Activated T-helper 9 cell treated with anti-CD3 and anti-CD28 coated beads, Interleukin-2, amount 50 U/mL, for 16 hours (primary cell): Measurements from ENCODE around the gene C19orf33.
A peak's percentile ranks its signal among the peaks of the same experiment; 100 is the strongest.

ENCODE experiments used
- DNase-seq: peaks from one replicate; pipeline ENCODE4 v3.0.0-alpha.2; 2020; ENCODE audit warnings: low read depth

C19orf33 gene

DNA sequence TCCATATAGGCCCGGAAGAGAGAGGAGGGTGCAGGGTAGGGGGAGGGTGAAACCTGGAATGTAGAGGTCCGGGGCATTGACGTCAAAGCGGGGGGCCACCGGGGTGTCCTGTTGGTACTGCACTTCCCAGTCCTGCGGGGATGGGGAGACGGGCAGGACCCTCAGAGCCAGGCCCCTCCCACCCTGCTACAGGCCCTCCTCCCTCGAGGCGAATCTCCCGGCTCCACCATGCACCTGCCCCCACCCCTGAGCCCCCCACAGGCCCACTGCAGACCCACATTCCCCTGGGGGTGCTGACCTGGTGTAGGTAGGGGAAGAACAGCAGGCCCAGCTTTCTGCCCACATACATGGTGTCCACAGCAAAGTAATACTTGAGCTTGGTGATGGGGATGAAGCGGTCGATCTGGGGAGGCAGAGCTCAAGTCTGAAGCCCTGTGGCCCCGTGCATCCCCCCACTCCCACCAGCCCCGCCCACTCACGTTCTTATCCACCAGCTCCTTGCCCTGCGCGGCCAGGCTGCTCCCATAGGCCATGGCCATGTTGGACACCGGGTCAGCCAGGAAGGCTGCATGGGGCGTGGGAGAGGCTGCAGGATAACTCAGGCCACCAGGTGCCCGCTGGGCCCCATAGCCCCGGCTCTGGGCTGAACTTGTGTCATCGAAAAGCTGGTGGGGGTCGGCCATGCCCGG lies 5.0 kb downstream of the C19orf33 start:
- DNase-seq: no peak

DNA sequence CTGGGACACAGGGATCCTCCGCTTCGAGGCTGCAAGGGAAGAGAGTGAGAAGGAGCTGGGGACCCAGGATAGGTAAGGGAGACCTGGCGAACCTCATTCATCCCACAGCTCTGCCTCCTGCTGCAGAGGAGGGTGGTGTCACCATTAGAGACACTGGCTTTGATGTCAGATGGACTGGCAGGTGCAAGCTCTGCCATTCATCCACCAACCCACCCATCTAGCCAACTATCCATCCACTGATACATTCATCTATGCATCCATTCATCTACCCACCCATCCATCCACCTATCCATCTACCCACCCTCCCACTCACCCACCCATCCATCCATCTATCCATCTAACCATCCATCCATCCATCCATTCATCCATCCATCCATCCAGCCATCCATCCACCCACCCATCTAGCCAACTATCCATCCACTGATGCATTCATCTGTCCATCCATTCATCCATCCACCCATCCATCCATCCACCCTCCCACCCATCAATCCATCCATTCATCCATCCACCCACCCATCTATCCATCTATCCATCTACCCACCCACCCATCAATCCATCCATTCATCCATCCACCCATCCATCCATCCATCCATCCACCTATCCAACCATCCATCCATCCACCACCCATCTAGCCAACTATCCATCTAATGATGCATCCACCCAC lies 5.7 kb downstream of the C19orf33 start:
- no peak for DNase-seq

DNA sequence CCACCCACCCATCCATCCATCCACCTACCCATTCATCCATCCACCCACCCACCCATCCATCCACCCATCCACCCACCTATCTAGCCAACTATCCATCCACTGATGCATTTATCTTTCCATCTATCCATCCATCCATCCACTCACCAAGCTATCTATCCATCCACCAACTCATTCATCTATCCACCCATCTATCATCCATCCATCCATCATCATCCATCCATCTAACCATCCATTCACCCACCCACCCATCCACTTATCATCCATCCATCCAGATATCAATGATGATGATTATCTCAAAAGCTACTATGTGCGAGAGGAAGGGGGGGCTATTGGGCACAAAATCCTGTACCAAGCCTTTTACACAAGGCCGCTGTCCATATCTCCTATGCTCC lies 6.2 kb downstream of the C19orf33 start:
- DNase-seq: no peak

DNA sequence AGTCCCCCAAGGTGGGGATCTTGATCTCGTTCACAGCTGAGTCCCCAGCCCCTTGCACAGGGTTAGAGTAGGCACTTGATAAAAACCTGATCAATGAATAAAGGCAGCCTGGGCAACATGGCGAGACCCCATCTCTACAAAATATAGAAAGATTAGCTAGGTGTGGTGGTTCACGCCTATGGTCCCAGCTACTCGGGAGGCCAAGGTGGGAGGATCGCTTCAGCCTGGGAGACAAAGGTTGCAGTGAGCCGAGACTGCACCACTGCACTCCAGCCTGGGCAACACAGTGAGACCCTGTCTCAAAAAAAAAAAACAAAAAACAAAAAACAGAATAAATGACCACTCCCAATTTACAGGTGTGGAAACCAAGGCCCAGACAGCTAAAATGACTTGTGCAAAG lies 6.9 kb downstream of the C19orf33 start:
- no peak for DNase-seq

DNA sequence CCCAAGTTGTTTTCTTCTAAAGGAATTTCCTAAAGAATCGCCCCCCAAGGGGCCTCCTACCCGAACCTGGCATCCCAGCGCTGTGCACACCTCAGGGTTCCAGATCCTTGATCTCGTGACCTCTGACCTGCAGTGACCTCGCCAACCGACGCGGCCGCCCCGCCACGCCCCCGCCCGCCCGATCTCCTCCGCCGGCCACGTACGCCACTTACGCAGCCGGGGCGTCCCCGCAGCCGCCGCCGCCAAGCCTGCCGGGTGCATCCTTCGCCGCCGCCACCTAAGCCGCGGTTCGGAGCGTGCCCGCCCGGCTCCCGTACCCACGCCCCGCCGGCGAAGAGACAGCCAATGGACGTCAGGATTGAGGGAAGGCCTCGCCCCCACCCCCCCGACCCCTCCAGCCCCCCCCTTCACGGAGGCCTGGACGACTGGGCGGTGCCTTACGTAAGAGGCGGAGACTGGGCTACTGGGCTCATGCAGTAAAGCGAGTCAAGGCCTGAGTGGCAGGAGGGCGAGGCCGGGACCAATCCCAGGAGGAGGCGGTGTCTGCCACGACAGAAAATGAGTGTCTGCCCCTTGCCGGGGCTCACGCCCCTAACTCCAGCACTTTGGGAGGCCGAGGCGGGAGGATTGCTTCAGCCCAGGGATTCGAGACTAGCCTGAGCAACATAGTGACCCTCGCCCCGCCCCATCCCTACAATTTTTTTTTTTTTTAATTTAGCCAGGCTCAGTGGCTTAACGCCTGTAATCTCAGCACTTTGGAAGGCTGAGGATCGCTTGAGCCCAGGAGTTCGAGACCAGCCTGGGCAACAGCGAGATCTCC lies 11.8 kb downstream of the C19orf33 start, which contains the start of gene YIF1B:
Gene YIF1B (minus strand): TSS at position 291 of the 820 bp plus-strand sequence. CDS start 30 bp downstream, at position 261.
- DNase-seq: peak; percentile 95

DNA sequence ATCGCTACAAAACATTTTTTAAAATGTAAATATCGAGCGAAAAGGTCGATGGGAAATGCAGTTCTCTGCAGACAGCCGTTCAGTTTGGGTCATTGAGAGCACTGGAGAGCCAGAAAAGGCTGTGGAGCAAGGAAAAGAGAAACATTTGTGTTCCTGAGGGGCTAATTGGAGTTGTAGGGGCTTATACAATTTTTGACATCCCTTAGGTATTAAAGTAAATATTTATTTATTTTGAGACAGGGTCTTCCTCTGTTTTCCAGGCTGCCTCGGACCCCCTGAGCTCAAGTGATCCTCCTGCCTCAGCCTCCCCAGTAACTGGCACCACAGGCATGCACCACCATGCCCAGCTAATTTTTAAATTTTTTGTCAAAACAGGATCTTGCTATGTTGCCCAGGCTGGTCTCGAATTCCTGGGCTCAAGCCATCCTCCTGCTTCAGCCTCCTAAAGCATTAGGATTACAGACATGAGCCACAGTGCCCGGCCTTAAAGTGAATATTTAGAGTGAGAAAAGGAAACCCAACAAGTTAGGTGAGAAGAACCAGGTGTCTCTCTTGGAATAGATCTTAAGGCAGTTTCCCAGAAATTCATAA lies 12.5 kb downstream of the C19orf33 start:
- no peak for DNase-seq

DNA sequence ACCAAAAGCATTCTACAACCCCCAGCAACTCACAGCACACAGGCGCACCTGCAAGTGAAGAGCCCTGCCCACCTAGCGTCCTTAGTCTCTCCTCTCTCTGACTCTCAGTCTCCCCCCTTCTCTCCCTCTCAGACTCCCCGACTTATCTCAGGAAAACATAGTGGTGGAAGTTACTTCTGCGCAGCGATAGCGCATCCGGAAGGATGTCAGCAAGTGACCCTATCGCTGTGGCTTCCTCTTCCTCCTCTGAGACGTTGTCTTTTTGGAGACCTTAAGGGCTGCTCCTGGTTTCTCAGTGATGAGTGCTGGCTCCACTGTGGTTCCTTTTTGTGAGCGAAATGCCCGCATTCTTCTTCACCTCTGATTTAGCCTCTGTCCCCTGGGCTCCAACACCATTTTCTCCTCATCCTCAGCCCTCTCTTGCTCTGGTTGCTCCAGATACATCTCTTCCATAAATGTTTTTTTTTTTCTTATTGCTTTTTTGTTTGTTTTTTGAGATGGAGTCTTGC lies 13.1 kb downstream of the C19orf33 start:
- DNase-seq: no peak

DNA sequence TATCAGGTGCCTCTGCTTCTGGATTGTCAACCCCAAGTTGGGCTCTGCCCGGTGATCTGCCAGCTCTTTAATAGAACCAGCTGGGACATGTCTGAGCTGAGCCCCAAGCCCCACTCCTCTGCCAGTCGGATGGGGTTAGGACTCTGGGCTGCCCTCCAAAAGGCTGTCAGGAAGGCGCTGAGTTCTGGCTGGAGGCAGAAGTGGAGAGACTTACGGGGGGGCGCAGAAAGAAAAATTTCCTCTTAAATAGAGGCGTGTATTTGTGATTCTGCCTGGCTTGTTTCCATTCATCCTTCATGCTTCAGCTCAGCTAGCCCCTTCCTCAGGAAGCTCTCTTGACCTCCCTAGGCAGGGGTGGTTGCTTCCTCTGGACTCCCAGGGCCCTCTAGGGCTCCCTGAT lies 14.6 kb downstream of the C19orf33 start:
- DNase-seq: no peak

DNA sequence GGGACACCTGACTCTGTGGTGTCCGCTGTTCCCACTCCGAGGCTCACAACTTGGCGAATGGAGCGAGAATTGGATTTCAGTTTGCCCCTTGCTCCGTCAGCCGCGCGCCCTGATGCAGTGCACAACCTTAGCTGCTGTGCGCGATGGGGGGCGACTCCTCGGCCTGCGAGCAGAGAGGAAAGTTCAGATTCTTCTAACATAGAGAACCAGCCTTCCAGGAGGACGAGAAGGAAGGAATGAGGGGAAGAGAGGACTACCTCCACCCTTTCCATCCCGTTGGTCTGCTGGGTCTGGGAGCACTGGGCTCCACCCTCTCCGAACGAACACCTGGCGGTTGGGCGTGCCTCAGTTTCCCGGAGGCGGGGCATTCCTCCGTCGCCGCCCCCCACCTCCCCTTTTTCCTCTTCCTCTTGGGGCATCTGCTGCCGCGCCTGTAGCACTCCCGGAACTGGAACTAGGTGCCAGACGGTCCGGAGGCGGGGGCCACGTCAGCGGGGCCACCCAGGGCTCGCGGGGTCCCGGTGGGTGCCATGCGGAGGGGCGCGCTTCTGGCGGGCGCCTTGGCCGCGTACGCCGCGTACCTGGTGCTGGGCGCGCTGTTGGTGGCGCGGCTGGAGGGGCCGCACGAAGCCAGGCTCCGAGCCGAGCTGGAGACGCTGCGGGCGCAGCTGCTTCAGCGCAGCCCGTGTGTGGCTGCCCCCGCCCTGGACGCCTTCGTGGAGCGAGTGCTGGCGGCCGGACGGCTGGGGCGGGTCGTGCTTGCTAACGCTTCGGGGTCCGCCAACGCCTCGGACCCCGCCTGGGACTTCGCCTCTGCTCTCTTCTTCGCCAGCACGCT lies 15.6 kb downstream of the C19orf33 start, which contains the start of gene KCNK6:
Gene KCNK6 (plus strand): TSS at position 425 of the 838 bp plus-strand sequence. CDS start 106 bp downstream, at position 531.
- DNase-seq: peak; percentile 38

DNA sequence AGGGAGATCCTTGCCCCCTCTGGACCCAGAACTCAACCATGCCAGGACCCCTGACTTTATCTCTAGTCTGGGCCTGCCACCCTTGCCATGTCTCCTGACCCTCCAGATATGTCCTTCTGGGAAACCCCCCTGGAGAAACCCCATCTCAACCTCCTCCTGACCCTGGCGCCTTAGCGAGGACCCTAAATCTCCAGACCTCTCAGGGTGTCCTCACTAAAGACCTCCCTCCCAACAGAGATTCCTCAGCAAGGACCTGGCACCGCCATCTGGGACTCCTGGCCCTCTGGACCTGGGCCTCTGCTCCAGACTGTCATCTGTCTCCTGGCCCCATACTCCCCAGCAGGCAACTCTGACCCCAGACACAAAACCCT lies 16.9 kb downstream of the C19orf33 start:
- DNase-seq: no peak

DNA sequence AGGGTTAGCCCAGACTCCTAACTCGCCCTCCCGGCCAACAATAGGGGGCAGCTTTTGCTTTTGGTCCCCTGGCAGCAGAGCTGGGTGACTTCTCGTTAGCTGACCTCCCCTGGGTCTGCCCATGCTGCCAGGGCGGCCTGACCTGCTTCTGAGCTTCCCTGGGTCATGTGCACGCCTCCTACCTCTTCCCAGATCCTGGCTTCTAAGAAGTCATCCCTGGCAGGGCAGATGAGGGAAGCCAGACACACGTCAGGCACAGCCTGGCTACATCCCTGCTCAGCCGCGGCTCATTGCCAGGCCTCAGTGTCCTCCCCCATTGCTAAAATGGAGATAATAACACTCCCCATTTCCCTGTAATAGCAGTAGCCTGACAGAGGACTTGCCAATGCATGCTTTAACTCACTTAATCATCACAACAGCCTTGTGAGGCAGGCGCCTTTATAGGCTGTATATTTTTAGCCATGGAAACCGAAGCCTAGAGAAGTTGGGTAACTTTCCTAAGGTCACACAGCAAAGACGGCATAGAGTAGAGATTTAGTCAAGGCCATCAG lies 17.7 kb downstream of the C19orf33 start:
- DNase-seq: no peak

DNA sequence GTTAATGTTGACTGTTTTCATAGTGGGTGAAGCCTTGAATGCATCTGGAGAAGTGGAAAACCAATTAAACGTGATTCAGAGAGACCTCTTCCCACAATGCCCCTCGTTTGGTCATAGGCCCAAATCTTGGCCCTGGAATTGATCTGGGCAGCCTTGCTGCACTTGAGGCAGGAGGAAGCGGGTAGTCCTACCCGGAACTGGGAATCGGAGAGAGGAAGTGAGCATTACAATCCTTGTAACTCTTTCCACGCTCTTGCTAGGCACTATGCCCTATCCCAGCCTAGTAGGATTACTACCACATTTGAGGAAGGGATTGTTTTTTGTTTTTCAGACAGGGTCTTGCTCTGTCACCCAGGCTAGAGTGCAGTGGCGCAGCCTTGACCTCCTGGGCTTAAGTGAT lies 19.2 kb downstream of the C19orf33 start:
- no peak for DNase-seq

DNA sequence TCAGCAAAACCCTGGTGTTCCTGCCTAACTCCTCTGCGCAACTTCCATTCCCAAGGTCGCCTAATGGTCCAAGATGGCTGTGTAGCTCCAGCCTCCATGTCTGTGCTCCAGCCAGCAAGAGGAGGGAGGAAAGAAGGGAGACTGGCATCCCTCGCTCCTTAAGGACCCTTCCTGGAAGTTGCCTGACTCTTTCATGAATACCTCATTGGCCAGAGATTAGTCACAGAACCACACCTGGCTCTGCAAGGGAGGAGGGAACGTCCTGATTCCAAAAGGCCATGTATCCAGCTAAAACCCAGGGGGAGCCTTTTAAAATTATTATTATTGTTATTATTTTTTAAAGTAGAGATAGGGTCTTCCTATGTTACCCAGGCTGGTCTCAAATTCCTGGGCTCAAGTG lies 20.4 kb downstream of the C19orf33 start:
- DNase-seq: no peak

DNA sequence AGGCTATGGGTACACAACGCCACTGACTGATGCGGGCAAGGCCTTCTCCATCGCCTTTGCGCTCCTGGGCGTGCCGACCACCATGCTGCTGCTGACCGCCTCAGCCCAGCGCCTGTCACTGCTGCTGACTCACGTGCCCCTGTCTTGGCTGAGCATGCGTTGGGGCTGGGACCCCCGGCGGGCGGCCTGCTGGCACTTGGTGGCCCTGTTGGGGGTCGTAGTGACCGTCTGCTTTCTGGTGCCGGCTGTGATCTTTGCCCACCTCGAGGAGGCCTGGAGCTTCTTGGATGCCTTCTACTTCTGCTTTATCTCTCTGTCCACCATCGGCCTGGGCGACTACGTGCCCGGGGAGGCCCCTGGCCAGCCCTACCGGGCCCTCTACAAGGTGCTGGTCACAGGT lies 22.5 kb downstream of the C19orf33 start:
- DNase-seq: no peak

DNA sequence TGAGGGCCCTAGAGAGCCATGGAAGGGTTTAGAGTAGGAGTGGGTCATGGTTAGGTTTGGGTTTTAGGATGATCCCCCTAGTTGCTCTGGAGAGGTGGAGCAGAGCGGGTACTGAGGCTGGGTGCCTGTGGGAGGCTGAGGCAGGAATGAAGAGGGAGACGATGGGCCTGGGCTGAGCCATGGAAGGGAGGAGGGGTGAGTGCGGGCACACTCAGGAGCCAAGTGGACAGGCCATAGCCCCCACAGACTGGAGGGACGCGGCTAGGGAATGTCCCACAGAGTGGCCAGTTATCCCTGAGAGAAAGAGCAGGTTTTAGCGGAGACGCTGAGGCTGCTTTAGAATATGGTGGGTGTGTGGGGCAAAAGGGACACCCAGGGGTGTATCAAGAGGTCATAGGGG lies 25.6 kb downstream of the C19orf33 start:
- no peak for DNase-seq

DNA sequence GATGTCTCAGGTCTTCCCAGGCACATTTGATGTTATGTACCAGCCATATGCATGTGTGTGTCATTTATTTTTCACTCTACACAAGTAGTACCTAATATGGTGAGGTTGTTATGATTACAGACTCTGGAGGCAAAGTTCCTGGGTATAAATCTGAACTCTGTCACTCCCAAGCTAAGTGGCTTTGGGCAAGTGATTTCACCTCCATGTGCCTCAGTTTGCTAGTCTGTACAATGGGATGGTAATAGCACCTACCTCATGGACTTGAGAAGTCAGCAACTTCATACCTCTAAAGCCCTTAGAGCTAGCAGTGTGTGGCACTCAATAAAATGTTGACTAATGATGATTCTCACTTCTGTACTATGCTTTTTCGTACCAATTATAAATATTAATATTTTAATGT lies 27.7 kb downstream of the C19orf33 start:
- no peak for DNase-seq

DNA sequence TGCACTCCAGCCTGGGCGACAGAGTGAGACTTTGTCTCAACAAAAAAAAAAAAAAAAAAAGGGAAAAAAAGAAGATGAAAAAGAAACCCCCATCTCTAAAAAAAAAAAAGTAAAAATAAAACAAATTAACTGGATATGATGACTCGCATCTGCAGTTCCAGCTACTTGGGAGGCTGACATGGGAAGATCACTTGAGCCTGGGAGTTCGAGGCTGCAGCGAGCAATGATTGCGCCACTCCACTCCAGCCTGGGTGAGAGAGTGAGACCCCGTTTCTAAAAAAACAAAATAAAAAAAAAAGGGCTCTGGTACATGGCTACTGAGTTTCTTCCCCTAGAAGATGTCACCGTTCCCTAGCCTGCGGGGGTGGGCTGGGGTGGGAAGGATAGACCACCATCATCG lies 29.2 kb downstream of the C19orf33 start:
- no peak for DNase-seq

DNA sequence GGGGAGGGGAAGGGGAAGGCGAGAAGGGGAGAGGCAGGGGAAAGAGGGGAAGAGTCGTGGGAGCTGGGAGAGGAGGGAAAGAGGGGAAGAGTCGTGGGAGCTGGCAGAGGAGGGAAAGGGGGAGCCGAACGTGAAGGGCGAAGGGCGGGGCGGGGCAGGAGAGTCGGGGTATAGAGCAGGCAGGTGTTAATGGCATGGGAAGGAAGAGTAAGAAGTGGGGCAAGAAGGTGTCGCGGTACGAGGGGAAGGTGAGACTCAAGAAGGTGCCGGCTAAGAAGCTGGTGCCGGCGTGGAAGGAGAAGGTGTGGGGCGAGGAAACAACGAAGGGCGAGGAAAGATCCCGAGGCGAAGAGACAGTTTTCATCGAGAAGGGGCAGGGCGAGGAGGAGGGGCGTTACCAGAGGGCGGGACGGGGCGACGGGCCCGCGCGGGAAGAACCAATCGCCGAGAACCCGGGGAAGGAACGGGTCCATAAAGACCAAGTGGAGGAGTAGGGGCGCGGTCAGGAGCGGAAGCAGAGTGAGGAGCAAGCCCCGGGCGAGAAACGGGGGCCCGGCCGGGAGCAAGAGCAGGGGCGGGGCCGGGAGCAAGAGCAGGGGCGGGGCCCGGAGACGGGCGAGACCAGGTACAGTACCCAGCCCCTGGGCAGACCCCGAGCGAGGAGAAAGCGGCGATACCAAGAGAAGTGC lies 32.0 kb downstream of the C19orf33 start:
- peak; percentile 88 for DNase-seq

DNA sequence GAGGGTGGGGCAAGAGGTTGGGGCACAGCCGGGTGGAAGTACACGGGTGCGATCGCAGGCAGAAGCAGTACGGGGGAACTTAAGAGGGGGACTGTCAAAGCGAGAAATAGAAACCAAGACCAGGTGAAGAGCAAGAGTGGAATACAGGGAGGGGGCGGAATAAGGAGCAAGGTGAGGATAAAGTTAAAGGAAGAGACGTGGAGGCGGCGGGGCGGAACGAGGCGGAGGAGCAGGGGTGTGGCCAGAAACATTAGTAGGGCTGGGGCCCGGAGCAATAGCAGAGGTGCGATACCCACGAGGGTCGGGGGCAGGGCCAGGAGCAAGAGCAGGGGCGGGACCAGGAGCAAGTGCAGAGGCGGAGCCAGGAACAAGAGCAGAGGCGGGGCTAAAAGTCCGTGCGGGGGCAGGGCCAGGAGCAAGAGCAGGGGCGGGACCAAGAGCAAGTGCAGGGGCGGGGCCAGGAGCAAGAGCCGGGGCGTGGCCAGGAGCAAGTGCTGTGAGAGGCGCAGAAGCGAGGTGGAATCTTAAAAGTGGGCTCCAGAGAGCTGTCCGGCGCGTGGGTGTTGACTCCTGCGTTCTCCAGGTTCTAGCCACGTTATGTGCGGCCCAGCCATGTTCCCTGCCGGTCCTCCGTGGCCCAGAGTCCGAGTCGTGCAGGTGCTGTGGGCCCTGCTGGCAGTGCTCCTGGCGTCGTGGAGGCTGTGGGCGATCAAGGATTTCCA lies 32.7 kb downstream of the C19orf33 start:
- peak; percentile 90 for DNase-seq

DNA sequence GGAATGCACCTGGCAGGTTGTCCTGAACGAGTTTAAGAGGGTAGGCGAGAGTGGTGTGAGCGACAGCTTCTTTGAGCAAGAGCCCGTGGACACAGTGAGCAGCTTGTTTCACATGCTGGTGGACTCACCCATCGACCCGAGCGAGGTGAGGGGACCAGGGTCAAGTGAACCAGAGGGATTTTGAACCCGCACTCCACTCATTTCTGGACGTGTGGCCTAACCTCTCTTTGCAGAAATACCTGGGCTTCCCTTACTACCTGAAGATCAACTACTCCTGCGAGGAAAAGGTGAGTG lies 33.3 kb downstream of the C19orf33 start:
- no peak for DNase-seq
